K562 (cell line): ENCODE measurements around the gene EMC1. TPM values are rescaled to one million over a fixed set of nuclear protein-coding genes. Genes with fewer than 3 reads are reported as not detected.
A peak's percentile ranks its signal among the peaks of the same experiment; 100 is the strongest.

Experiments
- ERF ChIP-seq: fragments of 450-650 bp; formaldehyde crosslinking; IDR thresholded peaks from 2 replicates; pipeline ENCODE4 v1.4.0; 2020; ENCODE audit warnings: mild to moderate bottlenecking, mixed read lengths
- GATAD2B ChIP-seq: fragments of 450-650 bp; IDR thresholded peaks from 2 replicates; pipeline ENCODE4 v1.6.1; 2017; ENCODE audit warnings: mild to moderate bottlenecking, borderline replicate concordance
- LCOR ChIP-seq: sonication (generic); formaldehyde crosslinking; IDR thresholded peaks from 2 replicates; pipeline ENCODE4 v1.8.0; 2022; ENCODE audit warnings: mild to moderate bottlenecking, missing genetic modification reagents
- MEIS2 ChIP-seq: fragments of 450-650 bp; IDR thresholded peaks from 2 replicates; pipeline ENCODE4 v1.6.1; 2014; ENCODE audit warnings: mild to moderate bottlenecking; ENCODE audit not compliant: partially characterized antibody
- NFE2 ChIP-seq: IDR thresholded peaks from 2 replicates; pipeline ENCODE4 v1.6.1; 2014; ENCODE audit warnings: antibody characterized with exemption, low read depth
- TBL1XR1 ChIP-seq, 2 experiments: IDR thresholded peaks; 2 replicates each; pipeline ENCODE4 v1.6.1; 2012; ENCODE audit warnings: improper control_type of control experiment in 2 of 2, low read length in 2 of 2, mild to moderate bottlenecking in 1 of 2
- TCF7L2 ChIP-seq: fragments of 150-350 bp; IDR thresholded peaks from 2 replicates; pipeline ENCODE4 v1.6.1; 2016; ENCODE audit warnings: low read depth, mild to moderate bottlenecking, low read length, moderate library complexity
- XRCC5 ChIP-seq: fragments of 200-400 bp; formaldehyde crosslinking; IDR thresholded peaks from 2 replicates; pipeline ENCODE4 v1.6.1; 2017; ENCODE audit warnings: low read depth, mild to moderate bottlenecking, low read length
- ZNF143 ChIP-seq: sonication (generic); formaldehyde crosslinking; IDR thresholded peaks from 2 replicates; pipeline ENCODE4 v1.9.0; 2022; ENCODE audit warnings: mild to moderate bottlenecking, missing genetic modification reagents
- ZNF780A ChIP-seq: fragments of 250-450 bp; sonication (Bioruptor Pico); IDR thresholded peaks from 2 replicates; pipeline ENCODE4 v1.5.0; 2021; ENCODE audit warnings: mild to moderate bottlenecking
- polyA plus RNA-seq, 8 experiments: library from polyadenylated mRNA; depleted of rRNA in 4 of 8; stranded (reverse) in 5 of 8; unstranded in 3 of 8; fragments of >200 nt; fragmentation: Nextera tagmentation in 2 of 8; fragmentation: Illumina TruSeq in 1 of 8; extraction: Ambion mirVana in 2 of 8; extraction: Trizol in 1 of 8; gene quantifications; 2 replicates each; pipeline versions ENCODE4 v1.2.1 to v1.2.3, GENCODE V29; 2011 to 2014; ENCODE audit warnings: inconsistent platforms in 1 of 8, missing spikeins in 1 of 8
- total RNA-seq, 7 experiments: library from RNA; depleted of rRNA in 6 of 7; stranded (reverse); fragments of >200 nt in 6 of 7; fragmentation: Illumina TruSeq in 2 of 7; extraction: Trizol in 2 of 7; gene quantifications; 2 replicates each; pipeline versions ENCODE4 v1.2.1 to v1.2.3, GENCODE V29; 2011 to 2021; ENCODE audit warnings: low replicate concordance in 1 of 7
- TF ChIP-seq, protein P1 (sequence below): IDR thresholded peaks from 2 replicates; pipeline ENCODE4 v1.6.1; 2011; ENCODE audit not compliant: insufficient read length; ENCODE audit errors: extremely low read depth
- TF ChIP-seq, protein P2 (sequence below): sonication (generic); formaldehyde crosslinking; IDR thresholded peaks from 2 replicates; pipeline ENCODE4 v1.8.1; 2023; ENCODE audit warnings: mild to moderate bottlenecking, missing genetic modification reagents
- TF ChIP-seq, protein P3 (sequence below): fragments of 450-650 bp; IDR thresholded peaks from 2 replicates; pipeline ENCODE4 v1.6.1; 2016; ENCODE audit warnings: mild to moderate bottlenecking, moderate library complexity

The EMC1 gene
- total and polyA plus RNA-seq, 9 of the 15 experiments (the other 6 are each of a cell fraction or from before 2014, with no cell fraction given) = 17.8 to 88.2 (median 37.4) TPM

DNA sequence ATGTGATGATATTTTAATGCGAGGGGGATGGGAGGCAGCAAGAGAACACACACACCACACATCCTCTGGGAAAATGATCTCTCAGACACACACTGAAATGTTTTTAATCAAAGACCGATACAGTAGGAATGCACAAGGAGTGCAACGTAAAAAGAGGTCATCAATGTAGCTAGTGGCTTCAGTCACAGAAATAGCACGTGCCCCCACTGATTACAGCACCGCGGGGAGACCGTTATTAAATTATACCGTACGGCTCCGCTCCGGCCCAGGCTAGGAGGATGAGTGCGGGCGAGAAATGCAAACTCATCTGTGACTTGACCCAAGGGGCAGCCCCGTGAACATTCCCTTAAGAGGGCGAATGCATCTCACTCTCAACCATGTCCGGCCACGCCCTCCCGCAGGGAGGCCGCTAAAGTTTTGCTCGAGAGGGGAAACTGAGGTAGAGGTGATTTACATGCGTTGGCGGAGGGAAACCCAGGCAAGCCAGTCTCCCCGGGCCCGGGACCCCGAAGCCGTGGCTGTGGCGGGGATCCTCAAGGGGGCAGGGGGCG lies 41.8 kb downstream of the EMC1 start (continued):
- TF ChIP-seq XRCC5 = 0 out of 2 replicates have a peak, but pooled peaks have one; percentile 6
- no peak for TF ChIP-seq ZNF780A (CRISPR knock-in tag)
- no peak for TF ChIP-seq GATAD2B
- TF ChIP-seq, protein P1, sequence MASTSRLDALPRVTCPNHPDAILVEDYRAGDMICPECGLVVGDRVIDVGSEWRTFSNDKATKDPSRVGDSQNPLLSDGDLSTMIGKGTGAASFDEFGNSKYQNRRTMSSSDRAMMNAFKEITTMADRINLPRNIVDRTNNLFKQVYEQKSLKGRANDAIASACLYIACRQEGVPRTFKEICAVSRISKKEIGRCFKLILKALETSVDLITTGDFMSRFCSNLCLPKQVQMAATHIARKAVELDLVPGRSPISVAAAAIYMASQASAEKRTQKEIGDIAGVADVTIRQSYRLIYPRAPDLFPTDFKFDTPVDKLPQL = no peak
- peak in 1 of 2 experiments; percentile 39; a peak in 1 of 4 replicates for TF ChIP-seq TBL1XR1 (IDR thresholded peaks at IDR 0.05; ENCODE audit: low read length in 2 of 2)
- TF ChIP-seq, protein P2, sequence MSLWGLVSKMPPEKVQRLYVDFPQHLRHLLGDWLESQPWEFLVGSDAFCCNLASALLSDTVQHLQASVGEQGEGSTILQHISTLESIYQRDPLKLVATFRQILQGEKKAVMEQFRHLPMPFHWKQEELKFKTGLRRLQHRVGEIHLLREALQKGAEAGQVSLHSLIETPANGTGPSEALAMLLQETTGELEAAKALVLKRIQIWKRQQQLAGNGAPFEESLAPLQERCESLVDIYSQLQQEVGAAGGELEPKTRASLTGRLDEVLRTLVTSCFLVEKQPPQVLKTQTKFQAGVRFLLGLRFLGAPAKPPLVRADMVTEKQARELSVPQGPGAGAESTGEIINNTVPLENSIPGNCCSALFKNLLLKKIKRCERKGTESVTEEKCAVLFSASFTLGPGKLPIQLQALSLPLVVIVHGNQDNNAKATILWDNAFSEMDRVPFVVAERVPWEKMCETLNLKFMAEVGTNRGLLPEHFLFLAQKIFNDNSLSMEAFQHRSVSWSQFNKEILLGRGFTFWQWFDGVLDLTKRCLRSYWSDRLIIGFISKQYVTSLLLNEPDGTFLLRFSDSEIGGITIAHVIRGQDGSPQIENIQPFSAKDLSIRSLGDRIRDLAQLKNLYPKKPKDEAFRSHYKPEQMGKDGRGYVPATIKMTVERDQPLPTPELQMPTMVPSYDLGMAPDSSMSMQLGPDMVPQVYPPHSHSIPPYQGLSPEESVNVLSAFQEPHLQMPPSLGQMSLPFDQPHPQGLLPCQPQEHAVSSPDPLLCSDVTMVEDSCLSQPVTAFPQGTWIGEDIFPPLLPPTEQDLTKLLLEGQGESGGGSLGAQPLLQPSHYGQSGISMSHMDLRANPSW = no peak
- no peak for TF ChIP-seq ZNF143 (CRISPR knock-in tag)
- TF ChIP-seq MEIS2 = no peak
- peak; percentile 91 for TF ChIP-seq NFE2
- peak; percentile 30; the same call in 1 of the 2 replicates for TF ChIP-seq LCOR (CRISPR knock-in tag)
- no peak for TF ChIP-seq TCF7L2
- TF ChIP-seq, protein P3, sequence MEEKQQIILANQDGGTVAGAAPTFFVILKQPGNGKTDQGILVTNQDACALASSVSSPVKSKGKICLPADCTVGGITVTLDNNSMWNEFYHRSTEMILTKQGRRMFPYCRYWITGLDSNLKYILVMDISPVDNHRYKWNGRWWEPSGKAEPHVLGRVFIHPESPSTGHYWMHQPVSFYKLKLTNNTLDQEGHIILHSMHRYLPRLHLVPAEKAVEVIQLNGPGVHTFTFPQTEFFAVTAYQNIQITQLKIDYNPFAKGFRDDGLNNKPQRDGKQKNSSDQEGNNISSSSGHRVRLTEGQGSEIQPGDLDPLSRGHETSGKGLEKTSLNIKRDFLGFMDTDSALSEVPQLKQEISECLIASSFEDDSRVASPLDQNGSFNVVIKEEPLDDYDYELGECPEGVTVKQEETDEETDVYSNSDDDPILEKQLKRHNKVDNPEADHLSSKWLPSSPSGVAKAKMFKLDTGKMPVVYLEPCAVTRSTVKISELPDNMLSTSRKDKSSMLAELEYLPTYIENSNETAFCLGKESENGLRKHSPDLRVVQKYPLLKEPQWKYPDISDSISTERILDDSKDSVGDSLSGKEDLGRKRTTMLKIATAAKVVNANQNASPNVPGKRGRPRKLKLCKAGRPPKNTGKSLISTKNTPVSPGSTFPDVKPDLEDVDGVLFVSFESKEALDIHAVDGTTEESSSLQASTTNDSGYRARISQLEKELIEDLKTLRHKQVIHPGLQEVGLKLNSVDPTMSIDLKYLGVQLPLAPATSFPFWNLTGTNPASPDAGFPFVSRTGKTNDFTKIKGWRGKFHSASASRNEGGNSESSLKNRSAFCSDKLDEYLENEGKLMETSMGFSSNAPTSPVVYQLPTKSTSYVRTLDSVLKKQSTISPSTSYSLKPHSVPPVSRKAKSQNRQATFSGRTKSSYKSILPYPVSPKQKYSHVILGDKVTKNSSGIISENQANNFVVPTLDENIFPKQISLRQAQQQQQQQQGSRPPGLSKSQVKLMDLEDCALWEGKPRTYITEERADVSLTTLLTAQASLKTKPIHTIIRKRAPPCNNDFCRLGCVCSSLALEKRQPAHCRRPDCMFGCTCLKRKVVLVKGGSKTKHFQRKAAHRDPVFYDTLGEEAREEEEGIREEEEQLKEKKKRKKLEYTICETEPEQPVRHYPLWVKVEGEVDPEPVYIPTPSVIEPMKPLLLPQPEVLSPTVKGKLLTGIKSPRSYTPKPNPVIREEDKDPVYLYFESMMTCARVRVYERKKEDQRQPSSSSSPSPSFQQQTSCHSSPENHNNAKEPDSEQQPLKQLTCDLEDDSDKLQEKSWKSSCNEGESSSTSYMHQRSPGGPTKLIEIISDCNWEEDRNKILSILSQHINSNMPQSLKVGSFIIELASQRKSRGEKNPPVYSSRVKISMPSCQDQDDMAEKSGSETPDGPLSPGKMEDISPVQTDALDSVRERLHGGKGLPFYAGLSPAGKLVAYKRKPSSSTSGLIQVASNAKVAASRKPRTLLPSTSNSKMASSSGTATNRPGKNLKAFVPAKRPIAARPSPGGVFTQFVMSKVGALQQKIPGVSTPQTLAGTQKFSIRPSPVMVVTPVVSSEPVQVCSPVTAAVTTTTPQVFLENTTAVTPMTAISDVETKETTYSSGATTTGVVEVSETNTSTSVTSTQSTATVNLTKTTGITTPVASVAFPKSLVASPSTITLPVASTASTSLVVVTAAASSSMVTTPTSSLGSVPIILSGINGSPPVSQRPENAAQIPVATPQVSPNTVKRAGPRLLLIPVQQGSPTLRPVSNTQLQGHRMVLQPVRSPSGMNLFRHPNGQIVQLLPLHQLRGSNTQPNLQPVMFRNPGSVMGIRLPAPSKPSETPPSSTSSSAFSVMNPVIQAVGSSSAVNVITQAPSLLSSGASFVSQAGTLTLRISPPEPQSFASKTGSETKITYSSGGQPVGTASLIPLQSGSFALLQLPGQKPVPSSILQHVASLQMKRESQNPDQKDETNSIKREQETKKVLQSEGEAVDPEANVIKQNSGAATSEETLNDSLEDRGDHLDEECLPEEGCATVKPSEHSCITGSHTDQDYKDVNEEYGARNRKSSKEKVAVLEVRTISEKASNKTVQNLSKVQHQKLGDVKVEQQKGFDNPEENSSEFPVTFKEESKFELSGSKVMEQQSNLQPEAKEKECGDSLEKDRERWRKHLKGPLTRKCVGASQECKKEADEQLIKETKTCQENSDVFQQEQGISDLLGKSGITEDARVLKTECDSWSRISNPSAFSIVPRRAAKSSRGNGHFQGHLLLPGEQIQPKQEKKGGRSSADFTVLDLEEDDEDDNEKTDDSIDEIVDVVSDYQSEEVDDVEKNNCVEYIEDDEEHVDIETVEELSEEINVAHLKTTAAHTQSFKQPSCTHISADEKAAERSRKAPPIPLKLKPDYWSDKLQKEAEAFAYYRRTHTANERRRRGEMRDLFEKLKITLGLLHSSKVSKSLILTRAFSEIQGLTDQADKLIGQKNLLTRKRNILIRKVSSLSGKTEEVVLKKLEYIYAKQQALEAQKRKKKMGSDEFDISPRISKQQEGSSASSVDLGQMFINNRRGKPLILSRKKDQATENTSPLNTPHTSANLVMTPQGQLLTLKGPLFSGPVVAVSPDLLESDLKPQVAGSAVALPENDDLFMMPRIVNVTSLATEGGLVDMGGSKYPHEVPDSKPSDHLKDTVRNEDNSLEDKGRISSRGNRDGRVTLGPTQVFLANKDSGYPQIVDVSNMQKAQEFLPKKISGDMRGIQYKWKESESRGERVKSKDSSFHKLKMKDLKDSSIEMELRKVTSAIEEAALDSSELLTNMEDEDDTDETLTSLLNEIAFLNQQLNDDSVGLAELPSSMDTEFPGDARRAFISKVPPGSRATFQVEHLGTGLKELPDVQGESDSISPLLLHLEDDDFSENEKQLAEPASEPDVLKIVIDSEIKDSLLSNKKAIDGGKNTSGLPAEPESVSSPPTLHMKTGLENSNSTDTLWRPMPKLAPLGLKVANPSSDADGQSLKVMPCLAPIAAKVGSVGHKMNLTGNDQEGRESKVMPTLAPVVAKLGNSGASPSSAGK = peak; percentile 40; the same call in 1 of the 2 replicates
- TF ChIP-seq ERF (CRISPR knock-in tag) = no peak
